ENCODE data around the gene GID8. TPM values are rescaled to one million over a fixed set of nuclear protein-coding genes. Genes with fewer than 3 reads are reported as not detected.

GID8 gene
- polyA plus RNA-seq, 1 experiment = 23.4 TPM

- peaks cover 22% of the 10 kb centered on the region for H3K36me3 ChIP-seq (ENCODE audit: control insufficient read depth, insufficient read depth, low read length)
- no peak for DNase-seq (ENCODE audit: low read depth)
These were observed 38.8 kb upstream of the GID8 start for GRCh38 chr20:62898970-62899632.

GRCh38 chr20:62899633-62900051 is 38.3 kb upstream of the GID8 start:
- ChIA-PET CTCF (interaction anchor here (0.8 to 3.8 kb wide), 13 partner anchors 8 to 112 kb away, joined by 3 to 44 read pairs (median 5); partner anchors contain the start of gene SLC17A9), POLR2A (no interaction called here)
- TF ChIP-seq CTCF (IDR thresholded peaks at IDR 0.05; ENCODE audit: insufficient read depth, low read depth, low read length) = no peak

More at GRCh38 chr20:62898970-62899632, 38.8 kb upstream of the GID8 start:
- no peak for TF ChIP-seq CTCF (IDR thresholded peaks at IDR 0.05; ENCODE audit: insufficient read depth, low read depth, low read length)
- ChIA-PET POLR2A (no interaction called here), CTCF (interaction anchor here (0.7 to 3.8 kb wide), 15 partner anchors 9 to 113 kb away, joined by 3 to 44 read pairs (median 5); partner anchors contain the start of gene SLC17A9)
- Histone ChIP-seq H3K4me3 (ENCODE audit: low read depth, low read length) (no peak overlapping the region), H3K27me3 (ENCODE audit: control insufficient read depth, insufficient read depth, low read length) (no peaks in the 10 kb centered on the region)

GRCh38 chr20:62900052-62900691 is 37.8 kb upstream of the GID8 start:
- POLR2A ChIA-PET = no interaction called here
- CTCF ChIA-PET = interaction anchor here (0.7 to 3.8 kb wide), 18 partner anchors 8 to 112 kb away, joined by 3 to 44 read pairs (median 5); partner anchors contain the start of gene SLC17A9
- TF ChIP-seq CTCF (IDR thresholded peaks at IDR 0.05; ENCODE audit: insufficient read depth, low read depth, low read length) = peak; percentile 98

More at GRCh38 chr20:62899633-62900051, 38.3 kb upstream of the GID8 start:
- no peak overlapping the region for H3K4me3 ChIP-seq (ENCODE audit: low read depth, low read length)
- peaks cover 20% of the 10 kb centered on the region for H3K36me3 ChIP-seq (ENCODE audit: control insufficient read depth, insufficient read depth, low read length)
- H3K27me3 ChIP-seq (ENCODE audit: control insufficient read depth, insufficient read depth, low read length) = no peaks in the 10 kb centered on the region
- no peak for DNase-seq (ENCODE audit: low read depth)

GRCh38 chr20:62900692-62901584 is 37.0 kb upstream of the GID8 start:
- H3K36me3 ChIP-seq (ENCODE audit: control insufficient read depth, insufficient read depth, low read length) = peaks cover 27% of the 10 kb centered on the region
- ChIA-PET CTCF (interaction anchor here (0.7 to 3.8 kb wide), 14 partner anchors 9 to 108 kb away, joined by 3 to 44 read pairs (median 4); no protein-coding TSS in a partner anchor), POLR2A (no interaction called here)
- H3K27me3 ChIP-seq (ENCODE audit: control insufficient read depth, insufficient read depth, low read length) = no peaks in the 10 kb centered on the region
- no peak overlapping the region for H3K4me3 ChIP-seq (ENCODE audit: low read depth, low read length)
- TF ChIP-seq CTCF (IDR thresholded peaks at IDR 0.05; ENCODE audit: insufficient read depth, low read depth, low read length) = 0 out of 2 replicates have a peak, but pooled peaks have one; percentile 16
- no peak for DNase-seq (ENCODE audit: low read depth)

More at GRCh38 chr20:62900052-62900691, 37.8 kb upstream of the GID8 start:
- H3K27me3 ChIP-seq (ENCODE audit: control insufficient read depth, insufficient read depth, low read length) = no peaks in the 10 kb centered on the region
- peaks cover 21% of the 10 kb centered on the region for H3K36me3 ChIP-seq (ENCODE audit: control insufficient read depth, insufficient read depth, low read length)
- DNase-seq (ENCODE audit: low read depth) = no peak
- H3K4me3 ChIP-seq (ENCODE audit: low read depth, low read length) = no peak overlapping the region

Measured in BJ (cell line).